Measurements from ENCODE around the gene CADM2.
"Not testable (repeated sequence)": the region's sequence is repeated elsewhere in the genome, so short reads cannot be mapped to it uniquely, and the experiment has no call there.

CADM2 gene

DNA sequence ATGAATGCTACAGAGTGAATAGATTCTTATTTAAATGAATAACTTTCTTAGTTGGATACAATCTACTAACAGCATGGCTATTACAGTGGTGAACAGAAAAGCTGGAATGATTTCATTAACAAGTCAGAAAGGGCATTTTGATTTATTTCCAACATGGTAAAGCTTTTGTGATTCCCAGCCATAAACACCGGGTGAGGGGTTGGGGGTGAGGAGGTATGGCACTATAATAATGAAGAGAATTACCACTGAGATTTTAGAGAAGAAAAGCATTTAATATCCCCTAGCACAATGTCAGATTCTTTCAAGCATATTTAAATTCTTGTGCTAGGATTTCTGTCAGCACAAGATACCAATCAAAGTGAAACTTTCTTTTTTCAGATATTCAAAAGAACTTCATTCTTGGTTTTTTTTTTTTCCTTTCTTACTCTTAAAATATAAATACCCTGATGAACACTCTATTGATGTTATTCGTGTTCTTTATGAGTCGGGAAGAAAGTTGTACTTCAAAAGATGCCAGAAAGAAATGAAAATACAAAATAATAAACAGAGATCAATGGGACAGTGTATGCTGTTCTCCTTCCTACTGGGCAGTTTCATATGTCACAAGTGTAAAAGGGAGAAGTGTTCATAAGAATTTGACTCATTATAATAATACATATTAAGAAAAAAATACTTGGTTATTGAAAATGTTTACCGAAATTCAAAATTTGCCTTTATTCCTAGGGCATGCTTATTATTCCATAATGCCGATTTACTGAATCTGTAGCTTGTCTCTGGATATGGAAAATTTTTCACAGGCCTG lies 522.8 kb downstream of the CADM2 start:
- DNase-seq (ENCODE audit: low spot score): no peak

DNA sequence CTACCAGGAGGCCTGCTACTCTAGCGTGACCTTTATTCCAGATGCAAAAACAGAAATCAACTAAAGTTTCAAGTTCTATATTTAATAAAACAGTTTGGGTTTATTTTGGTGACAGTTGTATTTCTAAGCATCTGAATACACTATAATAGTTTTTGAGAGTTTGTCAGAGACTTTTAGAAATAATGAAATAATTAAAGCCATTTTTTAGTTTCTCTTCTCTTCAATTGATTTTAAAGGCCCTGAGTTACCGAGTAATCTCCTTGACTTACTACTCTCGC lies 523.4 kb downstream of the CADM2 start:
- no peak for DNase-seq (ENCODE audit: low spot score)

DNA sequence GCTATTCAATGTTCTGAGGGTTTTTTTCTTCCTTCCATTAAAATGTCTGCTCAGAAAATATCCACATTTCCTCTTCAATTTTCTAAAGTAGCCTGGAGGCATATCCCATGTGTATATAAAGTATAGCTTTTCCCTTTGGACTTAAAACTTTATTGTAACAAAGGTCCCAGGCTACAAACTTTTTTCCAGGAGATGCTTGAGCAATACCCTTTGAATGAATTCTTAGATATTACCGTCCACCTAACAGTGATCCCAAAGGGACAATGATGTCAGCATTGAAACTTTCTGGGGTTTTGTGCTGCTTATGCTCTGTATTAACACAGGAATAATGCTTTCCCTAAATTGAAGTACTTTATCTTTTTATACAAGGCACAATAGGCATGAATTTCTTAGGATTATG lies 525.2 kb downstream of the CADM2 start:
- DNase-seq (ENCODE audit: low spot score): no peak

DNA sequence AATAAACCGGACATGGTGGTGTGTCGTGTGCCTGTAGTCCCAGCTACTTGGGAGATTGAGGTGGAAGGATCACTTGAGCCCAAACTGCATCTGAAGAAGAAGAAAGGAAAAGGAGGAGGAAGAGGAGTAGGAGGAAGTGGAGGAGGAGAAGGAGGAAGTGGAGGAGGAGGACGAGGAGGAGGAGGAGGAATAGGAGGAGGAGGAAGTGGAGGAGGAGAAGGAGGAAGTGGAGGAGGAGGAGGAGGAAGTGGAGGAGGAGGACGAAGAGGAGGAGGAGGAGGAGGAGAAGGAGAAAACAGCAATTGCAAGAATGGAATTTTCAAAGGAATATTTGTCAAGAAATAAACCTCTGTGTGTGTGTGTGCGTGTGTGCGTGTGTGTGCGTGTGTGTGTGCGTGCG lies 528.6 kb downstream of the CADM2 start:
- no peak for DNase-seq (ENCODE audit: low spot score)

- no peak for DNase-seq (ENCODE audit: low spot score)
Observed at GRCh38 chr3:85495602-85496001, 536.8 kb downstream of the CADM2 start.

- DNase-seq (ENCODE audit: low spot score): no peak
Observed at GRCh38 chr3:85498177-85498576, 539.4 kb downstream of the CADM2 start.

- no peak for DNase-seq (ENCODE audit: low spot score)
Observed at GRCh38 chr3:85502148-85502875, 543.5 kb downstream of the CADM2 start.

DNA sequence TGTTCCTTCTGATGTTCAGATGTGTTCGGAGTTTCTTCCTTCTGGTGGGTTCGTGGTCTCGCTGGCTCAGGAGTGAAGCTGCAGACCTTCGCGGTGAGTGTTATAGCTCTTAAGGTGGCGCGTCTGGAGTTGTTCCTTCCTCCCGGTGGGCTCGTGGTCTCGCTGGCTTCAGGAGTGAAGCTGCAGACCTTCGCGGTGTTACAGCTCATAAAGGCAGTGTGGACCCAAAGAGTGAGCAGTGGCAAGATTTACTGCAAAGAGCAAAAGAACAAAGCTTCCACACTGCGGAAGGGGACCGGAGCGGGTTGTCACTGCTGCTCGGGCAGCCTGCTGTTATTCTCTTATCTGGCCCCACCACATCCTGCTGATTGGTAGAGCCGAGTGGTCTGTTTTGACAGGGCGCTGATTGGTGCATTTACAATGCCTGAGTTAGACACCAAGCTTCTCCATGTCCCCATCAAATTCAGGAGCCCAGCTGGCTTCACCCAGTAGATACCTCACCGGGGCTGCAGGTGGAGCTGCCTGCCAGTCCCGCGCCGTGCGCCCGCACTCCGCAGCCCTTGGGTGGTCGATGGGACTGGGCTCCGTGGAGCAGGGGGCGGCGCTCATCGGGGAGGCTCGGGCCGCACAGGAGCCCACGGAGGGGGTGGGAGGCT lies 545.5 kb downstream of the CADM2 start:
- DNase-seq (ENCODE audit: low spot score): not testable (repeated sequence)

DNA sequence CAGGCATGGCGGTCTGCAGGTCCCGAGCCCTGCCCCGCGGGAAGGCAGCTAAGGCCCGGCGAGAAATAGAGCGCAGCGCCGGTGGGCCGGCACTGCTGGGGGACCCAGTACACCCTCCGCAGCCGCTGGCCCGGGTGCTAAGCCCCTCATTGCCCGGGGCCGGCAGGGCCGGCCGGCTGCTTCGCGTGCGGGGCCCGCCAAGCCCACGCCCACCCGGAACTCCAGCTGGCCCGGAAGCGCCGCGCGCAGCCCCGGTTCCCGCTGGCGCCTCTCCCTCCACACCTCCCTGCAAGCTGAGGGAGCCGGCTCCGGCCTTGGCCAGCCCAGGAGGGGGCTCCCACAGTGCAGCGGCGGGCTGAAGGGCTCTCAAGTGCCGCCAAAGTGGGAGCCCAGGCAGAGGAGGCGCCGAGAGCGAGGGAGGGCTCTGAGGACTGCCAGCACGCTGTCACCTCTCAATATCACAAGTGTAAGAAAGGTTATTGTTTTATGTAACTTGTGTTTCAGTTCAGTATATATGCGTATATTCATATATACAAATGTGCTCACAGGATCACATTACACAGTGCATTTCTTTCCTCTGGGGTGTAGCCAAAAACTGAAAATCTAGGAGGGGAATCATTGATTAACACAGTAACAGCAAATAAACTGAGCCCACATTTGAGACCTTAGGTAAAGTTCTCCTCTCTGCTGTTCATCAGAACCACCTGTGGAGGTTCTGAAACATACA lies 546.2 kb downstream of the CADM2 start:
- DNase-seq (ENCODE audit: low spot score): not testable (repeated sequence)

- DNase-seq (ENCODE audit: low spot score): not testable (repeated sequence)
Observed at GRCh38 chr3:85507052-85507451, 548.3 kb downstream of the CADM2 start.

GRCh38 chr3:85508659-85509058 lies 549.9 kb downstream of the CADM2 start:
- DNase-seq (ENCODE audit: low spot score): no peak

DNA sequence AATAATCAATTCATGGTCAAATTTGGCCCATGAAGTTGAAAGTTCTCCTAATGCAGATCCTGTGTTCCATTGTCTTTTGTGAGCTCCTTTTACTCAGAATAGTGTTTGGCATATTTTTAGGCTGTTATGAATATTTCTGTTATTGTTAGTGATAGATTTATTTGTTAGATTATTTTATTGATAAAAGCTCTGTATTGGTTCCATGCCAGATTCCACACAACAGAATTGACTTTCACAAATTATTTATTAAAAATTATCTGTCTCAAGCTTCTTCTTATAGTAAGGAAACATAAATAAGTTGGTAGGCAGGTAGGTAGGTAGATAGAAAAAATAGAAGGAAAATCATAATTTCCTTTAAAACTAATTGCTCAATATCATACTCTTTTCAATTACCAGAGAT lies 557.4 kb downstream of the CADM2 start:
- no peak for DNase-seq (ENCODE audit: low spot score)

DNA sequence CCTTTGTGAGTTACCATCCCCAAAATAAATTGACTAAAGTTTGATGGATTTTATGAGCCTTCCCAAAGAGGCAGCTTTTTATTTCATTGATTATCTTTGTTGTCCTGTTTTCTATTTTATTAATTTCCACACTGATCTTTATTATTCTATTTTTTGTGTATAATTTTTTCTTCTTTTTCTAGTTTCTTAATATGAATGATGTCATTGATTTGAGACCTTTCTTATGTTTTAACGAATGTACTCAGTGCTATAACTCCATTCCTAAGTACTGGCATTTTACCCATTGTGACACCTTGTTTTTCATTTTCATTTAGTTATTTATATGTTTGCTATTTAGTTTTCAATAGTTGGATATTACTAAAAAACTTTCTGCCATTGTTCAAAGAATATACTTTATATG lies 565.3 kb downstream of the CADM2 start:
- no peak for DNase-seq (ENCODE audit: low spot score)

- DNase-seq (ENCODE audit: low spot score): no peak
Observed at GRCh38 chr3:85525264-85525663, 566.5 kb downstream of the CADM2 start.

- no peak for DNase-seq (ENCODE audit: low spot score)
Observed at GRCh38 chr3:85533586-85533985, 574.8 kb downstream of the CADM2 start.

GRCh38 chr3:85535517-85535916 lies 576.7 kb downstream of the CADM2 start:
- no peak for DNase-seq (ENCODE audit: low spot score)

GRCh38 chr3:85539232-85539631 lies 580.4 kb downstream of the CADM2 start:
- no peak for DNase-seq (ENCODE audit: low spot score)

GRCh38 chr3:85554153-85554552 lies 595.4 kb downstream of the CADM2 start:
- no peak for DNase-seq (ENCODE audit: low spot score)

DNA sequence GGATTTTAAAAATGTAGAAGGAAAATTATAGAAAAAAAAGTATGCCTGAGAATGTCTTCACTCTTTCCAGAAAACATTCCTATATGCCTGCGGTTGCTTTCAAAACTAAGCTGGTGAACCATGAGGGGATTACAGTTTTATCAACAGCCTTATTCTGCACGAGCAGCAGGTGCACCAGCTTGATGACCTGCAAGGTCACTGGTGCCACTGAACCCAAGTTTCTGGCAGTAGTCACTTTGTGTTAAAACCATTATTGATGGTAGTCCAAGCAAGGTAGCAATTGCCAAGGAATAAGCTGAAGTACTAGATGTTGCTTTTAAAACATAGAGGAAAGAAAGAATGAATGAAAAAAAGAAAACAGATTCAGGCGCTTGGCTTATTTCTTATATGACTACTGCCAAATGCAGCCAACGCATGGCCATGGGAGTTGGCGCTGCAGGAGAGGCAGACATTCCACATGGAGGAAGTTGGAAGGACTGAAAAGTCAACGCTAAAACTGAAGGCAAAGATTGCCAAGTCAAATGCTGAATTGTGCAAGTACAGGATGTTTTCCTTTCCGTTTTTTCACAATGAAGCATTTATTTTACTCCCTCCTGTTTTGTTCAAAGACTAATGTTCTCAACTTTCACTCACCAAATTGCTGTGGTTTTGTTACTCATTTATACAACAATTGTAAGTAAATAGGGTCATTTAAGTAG lies 601.4 kb downstream of the CADM2 start:
- no peak for DNase-seq (ENCODE audit: low spot score)

DNA sequence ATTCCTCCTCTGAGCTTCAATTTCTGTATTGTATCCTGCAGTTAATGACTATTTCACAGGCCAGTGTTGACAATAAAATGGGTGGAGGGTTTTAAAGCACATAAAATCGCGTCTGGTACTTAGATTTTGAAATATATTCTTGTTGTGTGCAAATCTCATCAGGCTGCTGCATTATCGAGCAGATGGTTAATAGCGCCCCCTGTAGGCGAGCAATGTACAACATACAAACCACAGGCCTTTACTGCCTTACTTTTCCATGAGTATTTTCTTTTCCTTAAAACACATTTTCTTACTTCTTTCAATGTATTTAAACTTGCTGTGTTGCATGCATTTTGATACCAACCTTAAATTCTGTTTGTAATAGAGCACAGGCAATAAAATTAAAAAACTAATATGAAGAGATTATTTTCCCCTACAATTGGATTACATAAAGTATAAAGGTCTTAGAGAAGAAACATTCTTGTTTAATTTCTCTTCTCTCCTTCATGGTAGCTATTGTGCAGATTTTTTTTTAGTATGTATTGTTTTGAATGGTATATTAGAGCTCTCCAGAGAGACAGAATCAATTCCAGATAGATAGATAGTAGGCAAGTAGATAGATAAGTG lies 608.4 kb downstream of the CADM2 start:
- DNase-seq (ENCODE audit: low spot score): no peak

GRCh38 chr3:85570819-85571218 lies 612.0 kb downstream of the CADM2 start:
- DNase-seq (ENCODE audit: low spot score): no peak

DNA sequence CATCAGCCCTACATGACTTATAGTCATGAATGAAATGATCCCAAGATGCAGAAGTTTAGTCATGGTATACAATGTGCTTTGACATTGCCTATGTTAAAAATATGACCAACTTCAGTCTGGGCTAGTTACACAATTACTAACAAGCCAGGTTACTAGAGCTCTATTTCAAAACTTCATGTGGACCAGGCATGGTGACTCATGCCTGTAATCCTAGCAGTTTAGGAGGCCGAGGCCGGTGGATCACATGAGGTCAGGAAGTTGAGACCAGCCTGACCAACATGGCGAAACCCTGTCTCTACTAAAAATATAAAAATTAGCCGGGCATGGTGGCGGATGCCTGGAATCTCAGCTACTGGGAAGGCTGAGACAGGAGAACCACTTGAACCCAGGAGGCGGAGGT lies 613.0 kb downstream of the CADM2 start:
- no peak for DNase-seq (ENCODE audit: low spot score)
